NCI-H446 (cell line): ENCODE results near the gene ANKRD35.
"Not testable (repeated sequence)": the region's sequence is repeated elsewhere in the genome, so short reads cannot be mapped to it uniquely, and the experiment has no call there.

Experiments
- DNase-seq, 2 experiments: peaks; one replicate each; lab custom pipeline; 2025; lab: John Stamatoyannopoulos, UW

The ANKRD35 gene

DNA sequence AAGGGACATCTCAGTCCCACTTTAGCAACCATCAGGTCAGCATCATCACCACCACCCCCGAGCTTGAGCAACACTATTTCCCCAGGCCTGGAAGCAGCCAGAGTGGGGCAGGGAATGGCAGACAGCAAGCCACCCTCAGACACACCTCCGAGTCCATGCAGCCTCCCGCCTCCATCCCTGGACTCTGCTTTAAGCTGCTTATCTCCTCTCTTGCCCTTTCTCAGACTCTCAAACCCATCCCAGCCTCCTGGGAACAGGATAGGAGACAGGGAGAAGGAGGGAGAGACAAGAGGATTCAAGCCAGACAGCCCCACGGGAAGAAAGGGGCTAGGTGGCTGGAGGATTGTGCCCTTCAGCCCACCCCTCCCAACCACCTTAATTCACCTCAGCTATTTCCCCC, 28.5 kb downstream of the ANKRD35 start:
- DNase-seq: no peak

DNA sequence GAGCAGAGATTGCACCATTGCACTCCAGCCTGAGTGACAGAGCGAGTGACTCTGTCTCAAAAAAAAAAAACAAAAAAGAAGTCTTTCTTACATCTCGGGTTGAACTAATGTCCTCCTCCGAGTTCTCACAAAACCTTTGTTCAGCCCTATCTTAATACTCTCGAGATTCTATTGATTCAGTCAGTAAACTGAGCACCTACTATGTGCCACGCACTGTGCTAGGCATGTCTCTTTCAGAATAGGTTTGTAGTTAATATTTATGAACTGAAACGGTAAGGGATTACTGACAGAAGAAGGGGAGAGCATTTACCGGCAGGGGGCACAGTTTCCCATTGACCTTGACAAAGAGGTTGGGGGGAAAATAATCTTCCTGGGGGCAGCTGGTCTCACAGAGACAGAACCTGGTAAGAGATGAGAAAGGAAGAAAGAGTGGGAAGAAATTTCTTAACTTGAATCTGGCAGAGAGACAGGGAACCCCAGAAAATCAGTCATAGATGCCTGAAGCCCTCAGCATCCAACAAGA, 30.2 kb downstream of the ANKRD35 start:
- no peak for DNase-seq

DNA sequence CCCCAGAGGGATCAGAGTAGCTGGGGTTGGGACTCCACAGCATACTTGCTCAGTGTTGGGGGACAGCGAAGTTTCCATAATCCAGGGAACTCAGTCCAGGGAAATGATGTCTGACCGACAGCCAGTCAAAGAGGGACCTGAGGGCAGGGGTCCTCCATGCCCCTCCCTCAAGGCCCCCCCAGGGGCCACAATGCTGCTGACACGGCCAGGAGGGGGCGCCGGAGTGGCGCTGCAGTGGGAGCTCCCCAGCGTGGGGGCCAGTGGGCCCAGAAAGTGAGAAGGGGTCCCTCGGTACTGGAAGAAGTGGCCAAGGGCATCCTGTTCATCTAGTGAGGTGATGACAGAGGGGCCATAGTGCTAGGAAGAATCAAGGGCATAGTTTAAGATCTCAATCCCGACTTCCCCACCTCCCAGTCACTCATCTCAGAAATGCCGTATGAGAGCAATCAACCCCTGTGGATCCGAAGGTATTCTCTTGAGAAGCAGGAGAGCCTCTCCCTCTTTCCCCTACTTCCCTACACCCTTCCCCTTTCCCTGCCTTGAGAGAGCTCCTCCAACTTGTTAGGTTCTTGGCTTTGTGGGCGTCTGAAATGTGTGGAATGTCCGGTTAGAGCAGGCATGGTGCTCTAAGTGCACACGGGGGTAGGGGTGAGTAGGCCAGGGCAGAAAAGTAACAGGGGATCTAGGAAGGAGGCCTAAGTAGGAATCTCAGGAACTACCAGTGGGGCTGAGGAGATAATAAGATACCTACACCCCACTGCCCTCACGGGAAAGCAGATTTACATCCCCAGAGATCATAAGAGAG, 36.1 kb downstream of the ANKRD35 start:
- no peak for DNase-seq

DNA sequence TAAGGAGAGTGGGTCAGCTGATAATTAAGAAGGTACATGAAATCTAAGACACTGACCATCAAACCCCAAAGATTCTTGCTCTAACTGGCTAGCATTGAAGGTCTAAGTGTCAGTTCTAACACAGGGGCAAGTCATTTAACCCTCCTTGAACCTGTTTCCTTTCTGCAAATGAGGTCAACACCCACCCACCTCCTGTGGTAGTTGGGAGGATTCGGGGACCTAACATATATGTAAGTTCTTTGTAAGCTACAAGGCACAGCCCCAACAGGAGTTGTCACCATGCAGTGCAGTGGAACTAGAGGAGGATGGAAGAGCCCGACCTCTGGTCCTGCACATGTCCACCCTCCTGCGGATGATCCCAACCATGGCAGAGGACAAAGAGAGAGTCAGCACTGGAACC, 37.8 kb downstream of the ANKRD35 start:
- DNase-seq: no peak

DNA sequence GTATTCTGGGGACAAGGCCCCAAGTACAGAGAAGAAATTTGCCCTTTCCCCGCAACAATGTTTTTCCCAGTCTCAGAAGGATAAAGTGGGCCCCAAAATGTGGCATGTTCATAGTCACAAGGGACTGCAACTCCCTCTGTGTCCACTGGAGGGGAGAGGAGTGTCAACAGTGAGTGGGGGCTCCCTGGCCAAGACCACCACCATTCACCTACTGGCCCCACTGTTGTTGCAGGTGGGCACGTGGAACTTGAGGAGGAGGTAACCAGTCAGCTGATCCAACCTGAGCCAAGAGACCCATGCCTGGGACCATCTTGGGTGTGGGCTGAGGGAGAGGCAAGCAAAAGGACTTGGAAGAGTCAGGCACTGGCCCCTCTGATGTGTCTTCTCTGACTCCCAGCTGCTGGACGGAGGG, 39.5 kb downstream of the ANKRD35 start:
- peak in 1 of 2 experiments; percentile 19 for DNase-seq

DNA sequence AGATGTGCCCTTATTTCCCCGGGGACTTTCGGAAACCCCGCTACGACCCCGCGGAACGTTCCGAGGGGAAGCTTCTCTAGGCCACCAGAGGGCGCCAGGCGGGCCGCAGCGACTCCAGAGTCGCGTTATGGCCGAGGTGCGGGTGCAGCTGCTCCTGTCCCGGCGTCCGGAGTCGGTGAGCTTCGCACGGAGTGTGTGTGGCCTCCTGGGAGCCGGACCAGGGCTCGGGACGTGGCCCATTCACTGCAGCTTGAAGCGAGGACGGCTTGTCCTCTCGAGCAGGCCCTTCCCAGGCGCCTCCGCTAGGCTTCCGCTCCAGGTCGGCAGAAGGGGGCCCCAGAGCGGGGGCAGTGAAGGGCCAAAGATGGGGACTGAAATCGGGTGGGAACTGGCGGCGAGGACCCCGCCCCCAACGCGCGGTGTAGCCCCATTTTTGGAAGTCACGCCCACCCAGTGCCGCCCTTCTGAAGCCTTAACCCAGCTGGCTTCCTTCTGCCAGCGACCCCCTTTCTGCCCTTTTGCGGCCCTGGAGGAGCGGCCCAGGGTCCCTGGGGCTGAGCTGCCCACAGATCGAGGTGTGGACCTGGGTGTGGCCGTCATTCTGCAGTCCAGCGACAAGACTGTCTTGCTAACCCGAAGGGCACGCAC, 40.0 kb downstream of the ANKRD35 start, which contains the start of gene NUDT17:
Gene NUDT17, plus strand, starts transcription at position 117 of the 648 bp plus-strand sequence. Its CDS starts 11 bp downstream, at position 128.
- peak; percentile 69 to 86 for DNase-seq

DNA sequence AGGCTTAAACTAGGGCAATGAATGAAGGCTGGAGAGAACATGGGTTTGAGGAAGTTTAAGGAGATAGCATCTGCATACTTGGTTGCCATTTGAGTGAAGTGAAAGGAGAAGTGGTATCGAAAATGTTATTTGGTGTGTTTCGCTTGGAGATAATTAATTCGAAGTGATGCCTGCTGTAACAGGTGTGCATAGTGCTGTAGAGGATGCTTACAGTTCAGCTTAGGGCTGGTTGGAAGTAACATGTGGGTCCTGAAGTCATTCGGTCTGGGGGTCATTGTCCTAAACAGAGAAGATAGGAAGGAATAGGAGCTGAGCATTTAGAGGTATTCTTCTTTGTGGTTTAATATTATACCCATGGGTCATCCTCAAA, 40.5 kb downstream of the ANKRD35 start:
- peak in 1 of 2 experiments; percentile 69 for DNase-seq

DNA sequence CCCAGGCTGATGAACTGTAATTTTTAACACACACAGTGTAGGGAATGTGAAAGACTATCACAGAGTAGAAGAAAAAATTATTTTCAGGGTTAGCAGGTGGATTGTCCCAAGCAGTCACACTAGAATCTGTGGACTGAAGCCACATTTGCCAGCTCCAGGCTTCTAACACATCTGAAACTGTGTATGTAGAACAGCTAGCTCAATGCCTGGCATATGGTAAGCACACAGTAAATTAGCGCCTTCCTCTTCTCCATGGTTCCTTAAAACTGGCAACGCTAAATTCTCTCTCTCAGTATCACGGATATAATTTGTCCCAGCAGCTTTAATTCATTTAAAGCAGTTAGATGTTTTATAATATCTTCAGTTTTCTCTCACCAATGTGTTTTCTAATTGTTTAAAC, 42.6 kb downstream of the ANKRD35 start:
- DNase-seq: no peak

DNA sequence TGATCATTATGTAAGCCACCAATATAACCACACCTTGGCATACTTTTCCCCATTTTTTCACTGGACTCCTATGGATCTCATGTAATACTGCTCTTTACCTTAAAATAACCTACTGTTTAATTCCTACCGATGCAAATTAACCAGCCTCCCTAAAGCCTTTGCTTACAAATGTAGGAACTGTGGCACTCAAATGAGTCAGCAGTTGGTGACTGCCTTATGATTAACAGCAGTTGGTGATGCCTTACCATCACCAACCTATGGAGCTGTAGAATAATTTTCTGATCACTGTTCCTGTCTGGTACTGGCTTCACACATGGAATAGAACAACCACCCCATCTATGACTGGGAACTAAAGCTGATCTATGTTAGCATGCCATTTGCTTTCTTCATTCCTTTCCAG, 48.0 kb downstream of the ANKRD35 start:
- DNase-seq: no peak

DNA sequence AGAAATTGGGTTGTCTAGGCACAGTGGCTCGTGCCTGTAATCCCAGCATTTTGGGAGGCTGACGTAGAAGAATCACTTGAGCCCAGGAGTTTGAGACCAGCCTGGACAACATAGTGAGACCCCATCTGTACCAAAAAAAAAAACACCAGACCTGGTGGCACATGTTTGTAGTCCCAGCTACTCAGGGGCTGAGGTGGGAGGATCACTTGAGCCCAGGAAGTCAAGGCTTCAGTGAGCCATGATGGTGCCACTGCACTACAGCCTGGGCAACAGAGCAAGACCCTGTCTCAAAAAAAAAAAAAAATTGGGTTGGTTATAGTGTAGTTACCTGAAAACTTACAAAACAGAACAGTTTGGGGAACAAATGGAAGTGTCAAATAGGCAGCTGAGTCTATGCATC, 54.9 kb downstream of the ANKRD35 start:
- not testable (repeated sequence) for DNase-seq

DNA sequence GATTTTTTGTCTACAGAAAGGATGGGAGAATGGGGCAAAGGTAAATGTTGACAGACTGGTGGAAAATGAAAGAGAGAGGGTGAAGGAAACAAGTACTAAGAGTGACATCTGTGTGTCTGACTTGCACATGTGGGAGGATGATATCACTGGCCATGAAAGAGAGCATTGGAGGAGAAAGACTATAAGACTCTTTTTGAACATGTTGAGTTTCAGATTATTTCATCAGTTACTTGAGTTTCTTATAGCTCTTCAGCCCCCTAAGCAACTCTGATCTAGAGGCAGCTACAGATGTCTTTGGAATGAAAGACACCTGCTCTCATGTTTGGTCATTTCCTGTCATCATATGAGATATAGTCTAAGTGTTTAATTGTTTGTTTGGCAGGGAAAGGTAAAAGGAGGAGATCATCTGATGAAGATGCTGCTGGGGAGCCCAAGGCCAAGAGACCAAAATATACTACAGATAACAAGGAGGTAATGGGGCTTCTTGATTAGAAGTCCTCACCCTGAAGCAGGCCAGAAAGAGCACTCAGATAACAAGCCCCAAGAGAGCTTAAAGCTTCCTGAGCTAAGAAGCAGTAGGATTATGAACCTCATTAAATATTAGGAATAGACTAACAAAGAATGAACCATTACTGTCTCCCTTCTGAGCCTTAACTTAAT, 57.2 kb downstream of the ANKRD35 start:
- no peak for DNase-seq

DNA sequence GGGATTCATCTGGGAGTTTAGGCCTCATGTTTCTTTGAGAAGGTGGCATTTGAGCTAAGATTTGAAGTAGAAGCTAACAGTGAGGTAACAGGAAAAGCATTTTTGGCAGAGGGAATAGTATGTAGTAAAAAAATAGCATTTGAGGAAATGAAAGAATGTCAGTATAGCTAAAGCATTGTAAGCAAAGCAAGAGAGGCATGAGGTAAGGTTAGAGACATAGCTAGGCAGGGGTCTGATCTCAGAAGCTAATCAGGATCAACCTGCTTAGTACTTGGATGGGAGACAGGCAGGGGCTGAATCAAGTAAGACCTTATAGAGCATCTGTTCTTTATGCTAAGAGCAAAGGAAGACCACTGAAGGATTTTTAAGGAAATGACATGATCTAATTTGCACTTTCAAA, 57.7 kb downstream of the ANKRD35 start:
- DNase-seq: no peak

DNA sequence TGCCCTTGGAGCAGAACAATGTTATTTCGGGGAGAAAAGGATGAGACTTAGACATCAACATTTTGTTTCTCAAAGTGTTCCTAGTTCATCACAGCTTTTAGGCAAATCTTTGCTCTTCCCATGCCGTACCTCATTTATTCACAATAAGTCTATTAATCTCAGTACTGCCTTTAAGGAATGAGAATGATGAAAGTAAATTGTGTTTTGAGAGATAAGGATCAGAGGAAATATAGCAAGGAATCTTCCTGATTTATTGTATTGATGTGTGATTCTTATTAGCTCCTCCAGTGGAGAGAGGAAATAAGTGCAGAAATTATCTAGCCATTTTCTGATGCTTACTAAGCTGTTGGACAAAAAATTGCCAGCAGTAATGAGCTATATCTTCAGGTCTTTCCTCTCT, 59.6 kb downstream of the ANKRD35 start:
- no peak for DNase-seq

DNA sequence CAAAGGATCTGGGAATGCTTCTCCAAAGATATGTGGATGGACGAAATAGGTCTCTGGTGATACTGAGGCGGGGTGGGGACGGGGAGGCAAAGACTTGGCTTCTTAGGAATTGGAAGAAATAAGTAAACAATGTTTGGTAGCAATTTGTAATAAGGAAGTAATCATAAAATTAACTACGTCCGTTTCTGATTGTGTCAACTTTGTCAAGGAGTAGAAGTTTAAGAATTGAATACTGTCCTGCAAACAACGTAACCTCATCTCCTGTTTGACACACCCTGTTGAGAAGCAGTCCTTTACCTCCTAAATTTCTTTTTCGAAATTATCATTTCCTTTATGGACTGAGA, 61.2 kb downstream of the ANKRD35 start:
- DNase-seq: no peak

DNA sequence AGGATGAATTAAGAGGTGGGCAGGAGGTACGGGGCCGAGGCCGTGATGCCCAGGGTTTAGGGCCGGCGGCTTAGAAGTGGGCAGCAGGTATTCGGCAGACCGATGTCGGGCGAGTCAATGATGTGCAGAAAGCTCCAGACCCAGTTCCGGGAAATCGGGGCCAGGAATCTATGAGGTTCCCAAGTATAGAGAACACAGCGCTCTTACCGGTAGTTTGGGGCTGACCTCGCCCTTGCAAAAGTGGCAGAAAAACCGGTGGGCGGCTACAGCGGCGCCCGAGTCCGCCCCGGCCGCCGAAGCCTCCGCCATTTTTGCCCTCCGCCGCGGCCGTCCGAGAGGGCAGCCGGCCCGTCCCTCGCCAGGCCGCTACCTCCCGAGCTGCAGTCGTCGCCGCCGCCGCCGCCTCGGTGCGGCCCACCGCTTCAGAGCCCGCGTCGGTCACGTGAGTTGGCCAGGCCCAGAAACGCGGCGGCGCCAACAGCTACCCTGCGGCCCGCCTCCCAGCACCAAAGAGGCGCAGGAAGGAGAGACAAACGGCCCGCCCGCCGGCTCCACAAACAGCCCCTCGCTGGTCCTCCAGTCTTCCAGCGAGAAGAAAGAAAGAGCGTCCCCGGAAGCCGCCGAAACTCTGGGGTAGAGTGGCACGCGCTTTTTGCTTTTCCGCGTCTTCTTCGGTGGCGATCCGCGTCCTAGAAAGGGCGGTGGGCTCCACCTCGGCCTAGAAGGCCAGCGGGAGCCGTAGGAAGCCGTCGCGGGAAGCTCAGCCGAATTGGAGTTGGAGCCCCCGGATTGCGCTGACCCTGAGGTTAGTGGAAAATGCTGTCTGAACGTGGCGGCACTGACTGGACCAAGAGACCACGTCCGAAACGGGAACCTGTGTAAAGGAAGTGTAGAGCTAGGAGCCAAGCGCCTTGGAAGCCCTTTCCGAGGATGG, 61.8 kb downstream of the ANKRD35 start, which contains the start of the genes POLR3C and RNF115:
Gene POLR3C, plus strand, starts transcription at position 636 of the 934 bp plus-strand sequence. CDS start 1,577 bp downstream, outside the sequence.
Gene RNF115, minus strand, starts transcription at position 531 of the 934 bp plus-strand sequence. Its CDS starts 222 bp downstream, at position 309.
- DNase-seq: peak; percentile 82 to 95

DNA sequence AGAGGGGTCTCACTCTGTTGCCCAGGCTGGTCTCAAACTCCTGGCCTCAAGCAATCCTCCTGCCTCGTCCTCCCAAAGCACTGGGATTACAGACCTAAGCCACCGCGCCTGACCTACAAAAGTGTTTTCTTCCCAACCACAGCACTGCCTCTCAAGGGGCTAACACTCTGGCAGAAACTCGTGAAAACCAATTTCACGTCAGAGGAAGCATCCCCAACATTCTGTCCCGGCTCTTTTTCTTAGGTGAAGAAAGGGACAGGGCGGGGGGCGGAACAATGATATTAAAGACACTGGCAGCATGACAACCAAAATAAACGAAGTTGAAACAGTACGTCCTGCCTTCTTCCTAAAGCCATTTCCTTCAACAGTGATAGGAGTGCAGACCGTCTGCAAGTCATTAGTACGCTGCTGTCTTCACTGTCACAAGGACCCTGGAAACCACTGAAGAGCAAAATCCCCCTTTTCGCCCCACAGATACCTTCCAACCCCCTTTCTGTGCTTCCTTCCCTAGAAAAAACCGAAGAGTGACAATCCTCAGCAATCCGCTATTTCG, 62.8 kb downstream of the ANKRD35 start:
- not testable (repeated sequence) for DNase-seq

DNA sequence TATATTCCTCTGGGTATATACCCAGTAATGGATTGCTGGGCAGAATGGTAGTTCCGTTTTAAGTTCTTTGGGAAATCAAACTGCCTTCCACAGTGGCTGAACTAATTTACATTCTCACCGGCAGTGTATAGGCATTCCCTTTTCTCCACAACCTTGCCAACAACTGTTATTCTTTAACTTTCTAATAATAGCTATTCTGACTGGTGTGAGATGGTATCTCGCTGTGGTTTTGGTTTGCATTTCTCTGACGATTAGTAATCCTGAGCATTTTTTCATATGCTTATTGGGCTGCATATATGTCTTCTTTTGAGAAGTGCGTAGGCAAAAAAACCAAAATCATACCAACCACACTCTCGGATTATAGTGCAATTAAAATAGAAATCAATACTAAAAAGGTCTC, 67.6 kb downstream of the ANKRD35 start:
- not testable (repeated sequence) for DNase-seq
